Measurements from ENCODE around the gene TOMM6. TPM values are rescaled to one million over a fixed set of nuclear protein-coding genes. Genes with fewer than 3 reads are reported as not detected.

Gene TOMM6
- total and polyA plus RNA-seq, 8 donors: 11.9 to 343 (median 131) TPM

GRCh38 chr6:41779788-41780550, 7.5 kb upstream of the TOMM6 start, which contains the start of gene FRS3:
TSS of gene FRS3 (minus strand) at chr6:41779900. CDS start at chr6:41776987, 2,913 bp downstream.
- H3K36me3 ChIP-seq: peaks cover under 1 to 24% (median 24%) of the 10 kb centered on the region in 4 donors
- WGBS, 5 donors: 0 to 1% (median 1%) methylated on average over 32 to 72 of the region's 73 CpGs
- H3K27ac ChIP-seq: peak within 1 kb of the TSS; percentile 82 to 94 (median 90)
- TF ChIP-seq POLR2AphosphoS5 (IDR thresholded peaks at IDR 0.05) (peak; percentile 36 to 88 (median 84)), EP300 (IDR thresholded peaks at IDR 0.05) (no peak), CTCF (IDR thresholded peaks at IDR 0.05) (peak in 6 of 7 experiments; percentile 5 to 95 (median 92)), POLR2A (IDR thresholded peaks at IDR 0.05) (no peak)
- H3K4me3 ChIP-seq: peak within 1 kb of the TSS; percentile 67 to 91 (median 70)
- intact Hi-C loops (cut with DNase I; ENCODE audit: low total_unique reads): loop anchor here (10.0 kb wide), 1 partner anchor 265 kb away; no protein-coding TSS in a partner anchor
- H3K27me3 ChIP-seq: no peaks in the 10 kb centered on the region
- H3K4me1 ChIP-seq: peaks cover 32 to 89% (median 64%) of the 10 kb centered on the region in 4 donors
- H3K9me3 ChIP-seq: no peaks in the 10 kb centered on the region
- DNase-seq: peak; percentile 99

DNA sequence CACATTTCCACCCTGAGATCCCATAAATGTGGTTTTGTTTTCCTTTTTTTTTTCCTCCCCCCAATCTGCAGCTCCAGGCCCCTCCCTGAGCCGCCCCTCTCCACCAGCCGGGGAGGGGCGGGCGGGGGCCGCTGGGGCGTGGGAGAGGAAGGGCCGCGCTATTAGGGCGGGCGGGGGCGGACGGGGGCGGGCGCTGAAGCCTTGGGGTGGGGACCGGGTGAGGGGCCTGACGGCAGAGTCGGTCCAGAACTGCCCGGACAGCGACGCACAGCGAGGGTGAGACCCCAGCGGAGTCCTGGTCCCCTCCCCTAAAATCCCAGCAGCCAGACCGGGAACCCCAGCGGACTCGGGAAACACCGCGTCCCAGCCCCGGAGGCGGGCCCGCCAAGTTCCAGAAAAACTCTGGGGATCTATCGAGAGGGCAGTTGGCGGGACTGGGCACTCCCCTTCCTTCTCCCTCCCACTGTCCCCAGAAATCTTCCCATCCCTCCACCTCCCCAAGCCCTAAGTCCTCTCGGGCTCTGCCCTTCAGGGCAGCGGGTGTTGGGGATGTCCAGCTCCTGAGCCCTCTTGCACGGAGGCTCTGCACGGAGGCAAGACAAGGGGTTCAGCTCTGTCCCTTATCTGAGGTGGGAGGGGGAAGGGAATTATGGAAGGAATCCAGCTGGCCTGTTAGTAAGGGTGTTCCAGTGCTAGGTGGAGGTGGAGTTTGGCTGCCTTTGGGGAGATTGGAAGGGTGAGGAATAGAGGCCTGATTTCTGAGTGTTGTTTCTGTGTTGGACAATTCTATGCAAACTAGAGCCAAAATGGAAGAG, 6.7 kb upstream of the TOMM6 start, which contains the start of gene PRICKLE4:
PRICKLE4 (plus strand) TSS at position 232 of the 815 bp plus-strand sequence. CDS start 2,692 bp downstream, outside the sequence.
- H3K27ac ChIP-seq: peak within 1 kb of the TSS; percentile 82 to 94 (median 90)
- intact Hi-C loops (cut with DNase I; ENCODE audit: low total_unique reads): loop anchor here (10.0 kb wide), 1 partner anchor 264 kb away; no protein-coding TSS in a partner anchor
- peaks cover 0 to 16% (median 16%) of the 10 kb centered on the region in 4 donors for H3K36me3 ChIP-seq
- no peaks in the 10 kb centered on the region for H3K27me3 ChIP-seq
- TF ChIP-seq POLR2AphosphoS5 (IDR thresholded peaks at IDR 0.05) (peak in 2 of 3 donors; percentile 62 to 63), EP300 (IDR thresholded peaks at IDR 0.05) (no peak)
- H3K9me3 ChIP-seq: no peaks in the 10 kb centered on the region
- peak within 1 kb of the TSS; percentile 67 to 91 (median 70) for H3K4me3 ChIP-seq
- peaks cover 39 to 89% (median 65%) of the 10 kb centered on the region in 4 donors for H3K4me1 ChIP-seq
- peak; percentile 81 to 82 for DNase-seq
- 1 to 2% (median 1%) methylated on average over 10 to 36 of the region's 36 CpGs for WGBS, 5 donors

- intact Hi-C loops (cut with DNase I; ENCODE audit: low total_unique reads): loop anchor here (10.0 kb wide), 1 partner anchor 263 kb away; no protein-coding TSS in a partner anchor
- H3K27ac ChIP-seq: peak overlapping the region; percentile 82 to 94 (median 90)
- H3K4me1 ChIP-seq: peaks cover 45 to 89% (median 68%) of the 10 kb centered on the region in 4 donors
- no peaks in the 10 kb centered on the region for H3K9me3 ChIP-seq
- 12 to 18% (median 15%) methylated on average over 2 to 3 of the region's 3 CpGs for WGBS, 5 donors
- H3K36me3 ChIP-seq: peaks cover 0 to 11% (median 10%) of the 10 kb centered on the region in 4 donors
- peak in 1 of 2 donors; percentile 59 for DNase-seq
- no peaks in the 10 kb centered on the region for H3K27me3 ChIP-seq
- peak overlapping the region; percentile 67 to 91 (median 70) for H3K4me3 ChIP-seq
- TF ChIP-seq POLR2AphosphoS5 (IDR thresholded peaks at IDR 0.05): no peak
- no peak for TF ChIP-seq CTCF (IDR thresholded peaks at IDR 0.05)
- no peak for TF ChIP-seq EP300 (IDR thresholded peaks at IDR 0.05)
- no peak for TF ChIP-seq POLR2A (IDR thresholded peaks at IDR 0.05)
Measured at GRCh38 chr6:41781366-41781730, 6.1 kb upstream of the TOMM6 start.

GRCh38 chr6:41783106-41783780, 4.3 kb upstream of the TOMM6 start:
- WGBS, 5 donors: 73 to 79% (median 79%) methylated on average over 6 of the region's 6 CpGs
- Histone ChIP-seq H3K9me3 (no peaks in the 10 kb centered on the region), H3K4me3 (no peak overlapping the region), H3K27me3 (no peaks in the 10 kb centered on the region), H3K36me3 (no peaks in the 10 kb centered on the region), H3K27ac (peak overlapping the region in 4 of 5 donors; percentile 14 to 96 (median 96)), H3K4me1 (peaks cover 45 to 76% (median 69%) of the 10 kb centered on the region in 4 donors)
- intact Hi-C loops (cut with DNase I; ENCODE audit: low total_unique reads): loop anchor here (10.0 kb wide), 1 partner anchor 262 kb away; no protein-coding TSS in a partner anchor
- TF ChIP-seq POLR2AphosphoS5 (IDR thresholded peaks at IDR 0.05): no peak
- no peak for TF ChIP-seq CTCF (IDR thresholded peaks at IDR 0.05)
- TF ChIP-seq EP300 (IDR thresholded peaks at IDR 0.05): no peak
- no peak for TF ChIP-seq POLR2A (IDR thresholded peaks at IDR 0.05)
- DNase-seq: no peak
